SK-N-SH treated with all-trans-retinoic acid at 6 μM for 48 hours (cell line): Measurements from ENCODE around the gene TNK1.

ENCODE experiments used
- ATAC-seq: fragments of 200-7000 bp; cut with Tn5 transposase; 3 replicates; pipeline ENCODE4 v1.9.1; 2020; ENCODE audit warnings: mild to moderate bottlenecking, moderate library complexity
- ARNTL ChIP-seq: fragments of 450-650 bp; formaldehyde crosslinking; IDR thresholded peaks from 2 replicates; pipeline ENCODE4 v1.5.0; 2020; ENCODE audit warnings: low read depth, mild to moderate bottlenecking, moderate library complexity, borderline replicate concordance
- BACH2 ChIP-seq: fragments of 250-450 bp; sonication (Bioruptor Pico); IDR thresholded peaks from 2 replicates; pipeline ENCODE4 v1.9.0; 2021; ENCODE audit warnings: mild to moderate bottlenecking, borderline replicate concordance
- CREB5 ChIP-seq: fragments of 250-450 bp; sonication (Bioruptor Pico); IDR thresholded peaks from 2 replicates; pipeline ENCODE4 v1.5.1; 2020; ENCODE audit warnings: low read depth, mild to moderate bottlenecking, moderate library complexity
- CSDC2 ChIP-seq: fragments of 250-450 bp; sonication (Bioruptor Pico); IDR thresholded peaks from 2 replicates; pipeline ENCODE4 v1.5.0; 2020; ENCODE audit warnings: mild to moderate bottlenecking, moderate library complexity
- ESRRG ChIP-seq: fragments of 250-450 bp; sonication (Bioruptor Pico); IDR thresholded peaks from 2 replicates; pipeline ENCODE4 v1.6.1; 2021; ENCODE audit warnings: mild to moderate bottlenecking
- GLIS3 ChIP-seq: fragments of 250-450 bp; sonication (Bioruptor Pico); IDR thresholded peaks from 2 replicates; pipeline ENCODE4 v1.5.0; 2020; ENCODE audit warnings: mild to moderate bottlenecking, moderate library complexity
- ISL1 ChIP-seq: fragments of 250-450 bp; sonication (Bioruptor Pico); IDR thresholded peaks from 2 replicates; pipeline ENCODE4 v2.1.2; 2022; ENCODE audit warnings: mild to moderate bottlenecking, moderate library complexity
- OSR1 ChIP-seq: fragments of 250-450 bp; sonication (Bioruptor Pico); IDR thresholded peaks from 2 replicates; pipeline ENCODE4 v1.8.0; 2022; ENCODE audit warnings: moderate library complexity, mild to moderate bottlenecking, inconsistent platforms
- PATZ1 ChIP-seq: fragments of 250-450 bp; sonication (Bioruptor Pico); IDR thresholded peaks from 2 replicates; pipeline ENCODE4 v1.8.0; 2020; ENCODE audit warnings: mild to moderate bottlenecking, moderate library complexity, borderline replicate concordance
- POU6F1 ChIP-seq: fragments of 250-450 bp; sonication (Bioruptor Pico); IDR thresholded peaks from 2 replicates; pipeline ENCODE4 v1.8.0; 2021; ENCODE audit warnings: low read depth, mild to moderate bottlenecking, moderate library complexity, borderline replicate concordance
- PPARA ChIP-seq: fragments of 250-450 bp; sonication (Bioruptor Pico); IDR thresholded peaks from 2 replicates; pipeline ENCODE4 v1.5.0; 2020; ENCODE audit warnings: mild to moderate bottlenecking, borderline replicate concordance
- RARB ChIP-seq: fragments of 250-450 bp; sonication (Bioruptor Pico); IDR thresholded peaks from 2 replicates; pipeline ENCODE4 v1.8.0; 2021; ENCODE audit warnings: mild to moderate bottlenecking, moderate library complexity
- TCF4 ChIP-seq: fragments of 250-450 bp; sonication (Bioruptor Pico); IDR thresholded peaks from 2 replicates; pipeline ENCODE4 v1.8.0; 2021; ENCODE audit warnings: mild to moderate bottlenecking, moderate library complexity, borderline replicate concordance
- TOX ChIP-seq: fragments of 250-450 bp; sonication (Bioruptor Pico); IDR thresholded peaks from 2 replicates; pipeline ENCODE4 v1.8.0; 2021; ENCODE audit warnings: mild to moderate bottlenecking, moderate library complexity, borderline replicate concordance
- ZC3H10 ChIP-seq: fragments of 250-450 bp; sonication (Bioruptor Pico); IDR thresholded peaks from 2 replicates; pipeline ENCODE4 v1.5.1; 2021; ENCODE audit warnings: mild to moderate bottlenecking, moderate library complexity
- ZFP30 ChIP-seq: fragments of 450-650 bp; formaldehyde crosslinking; IDR thresholded peaks from 2 replicates; pipeline ENCODE4 v1.5.0; 2022; ENCODE audit warnings: mild to moderate bottlenecking, moderate library complexity
- ZNF565 ChIP-seq: fragments of 450-650 bp; formaldehyde crosslinking; conservative IDR thresholded peaks from 2 replicates; pipeline ENCODE4 v1.5.0; 2020; ENCODE audit warnings: low read depth, mild to moderate bottlenecking, moderate library complexity
- ZNF70 ChIP-seq: fragments of 450-650 bp; formaldehyde crosslinking; IDR thresholded peaks from 2 replicates; pipeline ENCODE4 v1.5.0; 2020; ENCODE audit warnings: mild to moderate bottlenecking, moderate library complexity
- ZNF8 ChIP-seq: fragments of 450-650 bp; formaldehyde crosslinking; IDR thresholded peaks from 2 replicates; pipeline ENCODE4 v1.5.0; 2020; ENCODE audit warnings: mild to moderate bottlenecking, moderate library complexity
- TF ChIP-seq, protein P1 (sequence below): fragments of 250-450 bp; sonication (Bioruptor Pico); IDR thresholded peaks from 2 replicates; pipeline ENCODE4 v1.5.1; 2021; ENCODE audit warnings: mild to moderate bottlenecking, moderate library complexity

TNK1 gene

GRCh38 chr17:7435676-7436555 lies 55.0 kb downstream of the TNK1 start:
- peak; percentile 34 for ATAC-seq
- TF ChIP-seq CREB5 (CRISPR knock-in tag) (no peak), OSR1 (CRISPR knock-in tag) (no peak), RARB (CRISPR knock-in tag) (no peak), POU6F1 (no peak), PPARA (CRISPR knock-in tag) (no peak), ZC3H10 (CRISPR knock-in tag) (no peak), GLIS3 (no peak), CSDC2 (CRISPR knock-in tag) (no peak), ZFP30 (no peak), ZNF70 (no peak), ZNF565 (CRISPR knock-in tag) (no peak), BACH2 (CRISPR knock-in tag) (no peak), ZNF8 (no peak), ARNTL (CRISPR knock-in tag) (no peak), ISL1 (CRISPR knock-in tag) (no peak), PATZ1 (CRISPR knock-in tag) (no peak), TCF4 (CRISPR knock-in tag) (no peak)
- TF ChIP-seq, protein P1, sequence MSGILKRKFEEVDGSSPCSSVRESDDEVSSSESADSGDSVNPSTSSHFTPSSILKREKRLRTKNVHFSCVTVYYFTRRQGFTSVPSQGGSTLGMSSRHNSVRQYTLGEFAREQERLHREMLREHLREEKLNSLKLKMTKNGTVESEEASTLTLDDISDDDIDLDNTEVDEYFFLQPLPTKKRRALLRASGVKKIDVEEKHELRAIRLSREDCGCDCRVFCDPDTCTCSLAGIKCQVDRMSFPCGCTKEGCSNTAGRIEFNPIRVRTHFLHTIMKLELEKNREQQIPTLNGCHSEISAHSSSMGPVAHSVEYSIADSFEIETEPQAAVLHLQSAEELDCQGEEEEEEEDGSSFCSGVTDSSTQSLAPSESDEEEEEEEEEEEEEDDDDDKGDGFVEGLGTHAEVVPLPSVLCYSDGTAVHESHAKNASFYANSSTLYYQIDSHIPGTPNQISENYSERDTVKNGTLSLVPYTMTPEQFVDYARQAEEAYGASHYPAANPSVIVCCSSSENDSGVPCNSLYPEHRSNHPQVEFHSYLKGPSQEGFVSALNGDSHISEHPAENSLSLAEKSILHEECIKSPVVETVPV: no peak

DNA sequence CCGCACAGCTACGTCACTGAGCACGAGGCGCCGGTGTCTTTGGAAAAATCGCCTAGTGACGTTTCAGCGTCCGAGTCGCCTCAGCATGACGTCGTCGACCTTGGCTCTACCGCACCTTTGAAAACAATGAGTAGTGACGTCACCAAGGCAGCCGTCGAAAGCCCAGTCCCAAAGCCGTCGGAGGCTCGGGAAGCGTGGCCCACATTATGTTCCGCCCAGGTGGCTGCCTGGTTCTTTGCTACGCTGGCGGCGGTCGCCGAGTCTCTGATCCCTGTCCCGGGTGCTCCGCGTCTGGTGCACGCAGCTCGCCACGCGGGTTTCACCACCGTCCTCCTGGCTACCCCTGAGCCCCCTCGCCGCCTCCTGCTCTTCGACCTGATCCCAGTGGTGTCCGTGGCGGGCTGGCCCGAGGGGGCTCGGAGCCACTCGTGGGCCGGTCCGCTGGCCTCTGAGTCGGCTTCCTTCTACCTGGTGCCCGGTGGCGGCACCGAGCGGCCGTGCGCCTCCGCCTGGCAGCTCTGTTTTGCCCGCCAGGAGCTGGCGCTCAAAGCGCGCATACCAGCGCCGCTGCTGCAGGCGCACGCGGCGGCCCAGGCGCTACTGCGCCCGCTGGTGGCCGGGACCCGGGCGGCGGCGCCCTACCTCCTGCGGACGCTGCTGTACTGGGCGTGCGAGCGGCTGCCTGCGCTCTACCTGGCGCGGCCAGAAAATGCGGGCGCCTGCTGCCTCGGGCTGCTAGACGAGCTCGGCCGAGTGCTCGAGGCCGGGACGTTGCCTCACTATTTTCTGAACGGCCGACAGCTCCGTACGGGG lies 55.9 kb downstream of the TNK1 start:
- no peak for TF ChIP-seq OSR1 (CRISPR knock-in tag)
- no peak for TF ChIP-seq BACH2 (CRISPR knock-in tag)
- no peak for TF ChIP-seq ESRRG (CRISPR knock-in tag)
- TF ChIP-seq CREB5 (CRISPR knock-in tag): no peak
- TF ChIP-seq TOX (CRISPR knock-in tag): no peak
- no peak for TF ChIP-seq CSDC2 (CRISPR knock-in tag)
- TF ChIP-seq GLIS3: no peak
- no peak for TF ChIP-seq ARNTL (CRISPR knock-in tag)
- no peak for TF ChIP-seq PATZ1 (CRISPR knock-in tag)
- TF ChIP-seq TCF4 (CRISPR knock-in tag): no peak

More for the DNA sequence above, 55.9 kb downstream of the TNK1 start:
- peak; percentile 44 for ATAC-seq
